ENCODE results near the gene DGKH.

Gene DGKH

GRCh38 chr13:42239161-42239560 lies 190.7 kb downstream of the DGKH start:
- no peak for DNase-seq (ENCODE audit: low spot score)

- no peak for DNase-seq (ENCODE audit: low spot score)
Observed at GRCh38 chr13:42239644-42240043, 191.2 kb downstream of the DGKH start.

GRCh38 chr13:42246541-42246940 lies 198.1 kb downstream of the DGKH start:
- DNase-seq (ENCODE audit: low spot score) = no peak

GRCh38 chr13:42247883-42248282 lies 199.4 kb downstream of the DGKH start:
- DNase-seq (ENCODE audit: low spot score) = no peak

- DNase-seq (ENCODE audit: low spot score) = no peak
Observed at GRCh38 chr13:42255886-42256285, 207.4 kb downstream of the DGKH start.

GRCh38 chr13:42258747-42259146 lies 210.3 kb downstream of the DGKH start:
- DNase-seq (ENCODE audit: low spot score) = peak; percentile 37

GRCh38 chr13:42259515-42259914 lies 211.1 kb downstream of the DGKH start:
- no peak for DNase-seq (ENCODE audit: low spot score)

GRCh38 chr13:42260903-42261654 lies 212.6 kb downstream of the DGKH start:
- DNase-seq (ENCODE audit: low spot score) = no peak

GRCh38 chr13:42266473-42266872 lies 218.0 kb downstream of the DGKH start:
- DNase-seq (ENCODE audit: low spot score) = peak; percentile 8

GRCh38 chr13:42270160-42270856 lies 221.9 kb downstream of the DGKH start:
- no peak for DNase-seq (ENCODE audit: low spot score)

- no peak for DNase-seq (ENCODE audit: low spot score)
Observed at GRCh38 chr13:42270857-42271215, 222.4 kb downstream of the DGKH start.

GRCh38 chr13:42271337-42272114 lies 223.1 kb downstream of the DGKH start:
- peak; percentile 95 for DNase-seq (ENCODE audit: low spot score)

GRCh38 chr13:42272115-42272803 lies 223.8 kb downstream of the DGKH start, which contains the start of gene AKAP11:
AKAP11 (plus strand) TSS chr13:42272152; CDS start chr13:42286349, 14,197 bp downstream.
- peak; percentile 70 for DNase-seq (ENCODE audit: low spot score)

GRCh38 chr13:42272804-42273175 lies 224.3 kb downstream of the DGKH start:
- DNase-seq (ENCODE audit: low spot score) = no peak

- DNase-seq (ENCODE audit: low spot score) = no peak
Observed at GRCh38 chr13:42274386-42275097, 226.1 kb downstream of the DGKH start.

GRCh38 chr13:42275098-42275471 lies 226.6 kb downstream of the DGKH start:
- DNase-seq (ENCODE audit: low spot score) = no peak

- no peak for DNase-seq (ENCODE audit: low spot score)
Observed at GRCh38 chr13:42275506-42275905, 227.1 kb downstream of the DGKH start.

- DNase-seq (ENCODE audit: low spot score) = no peak
Observed at GRCh38 chr13:42276683-42277082, 228.2 kb downstream of the DGKH start.

- DNase-seq (ENCODE audit: low spot score) = no peak
Observed at GRCh38 chr13:42277618-42278276, 229.3 kb downstream of the DGKH start.

GRCh38 chr13:42279080-42279479 lies 230.6 kb downstream of the DGKH start:
- no peak for DNase-seq (ENCODE audit: low spot score)

GRCh38 chr13:42279986-42280385 lies 231.5 kb downstream of the DGKH start:
- DNase-seq (ENCODE audit: low spot score) = no peak

All from iPS-NIHi11 (cell line).